CD14-positive monocyte (primary cell): Measurements from ENCODE around the gene MYO1D. TPM values are rescaled to one million over a fixed set of nuclear protein-coding genes. Genes with fewer than 3 reads are reported as not detected.
"Not testable (repeated sequence)": the region's sequence is repeated elsewhere in the genome, so short reads cannot be mapped to it uniquely, and the experiment has no call there.

Source experiments
- DNase-seq, 3 donors: peaks; one replicate each; pipeline ENCODE4 v3.0.0-alpha.2; 2011 to 2022
- H2AFZ ChIP-seq: 2 replicates; pipeline ENCODE4 v1.6.0; 2012; ENCODE audit warnings: mild to moderate bottlenecking, low read depth, low read length, inconsistent platforms; ENCODE audit not compliant: insufficient read depth, poor library complexity, severe bottlenecking
- H3K27ac ChIP-seq, 2 donors: 1 replicate in 1 of 2; 2 replicates in 1 of 2; pipeline ENCODE4 v1.5.1; 2012 to 2013; ENCODE audit warnings: low read length in 2 of 2, control low read depth in 1 of 2, inconsistent platforms in 1 of 2, low read depth in 1 of 2, mild to moderate bottlenecking in 1 of 2
- H3K27me3 ChIP-seq, 2 donors: one replicate each; pipeline versions ENCODE4 v1.6.0 to v1.6.1; 2011 to 2013; ENCODE audit warnings: low read length in 2 of 2; ENCODE audit not compliant: control insufficient read depth in 2 of 2, insufficient read depth in 2 of 2
- H3K36me3 ChIP-seq, 2 donors: replicated peaks in 1 of 2; 1 replicate in 1 of 2; 2 replicates in 1 of 2; pipeline versions ENCODE4 v1.5.1 to v1.6.1; 2012 to 2013; ENCODE audit warnings: low read length in 2 of 2, control low read depth in 1 of 2, inconsistent platforms in 1 of 2, mild to moderate bottlenecking in 1 of 2; ENCODE audit not compliant: insufficient read depth in 2 of 2, control insufficient read depth in 1 of 2
- H3K4me1 ChIP-seq, 2 donors: 1 replicate in 1 of 2; 2 replicates in 1 of 2; pipeline versions ENCODE4 v1.5.1 to v1.6.1; 2012 to 2013; ENCODE audit warnings: low read length in 2 of 2, control low read depth in 1 of 2, inconsistent platforms in 1 of 2, mild to moderate bottlenecking in 1 of 2, moderate library complexity in 1 of 2; ENCODE audit not compliant: insufficient read depth in 2 of 2, control insufficient read depth in 1 of 2
- H3K4me2 ChIP-seq: replicated peaks from 2 replicates; pipeline ENCODE3; 2012; ENCODE audit warnings: low read length, moderate library complexity, mild to moderate bottlenecking; ENCODE audit not compliant: poor library complexity, severe bottlenecking; ENCODE audit errors: extremely low read depth
- H3K4me3 ChIP-seq, 3 experiments: fragments of 200-600 bp in 1 of 3; sonication (generic) in 1 of 3; replicated peaks in 1 of 3; 1 replicate in 2 of 3; 2 replicates in 1 of 3; pipeline ENCODE4 v1.5.1; 2011 to 2013; ENCODE audit warnings: low read length in 3 of 3, mild to moderate bottlenecking in 3 of 3, control low read depth in 2 of 3, low read depth in 2 of 3, inconsistent platforms in 1 of 3, moderate library complexity in 1 of 3
- H3K79me2 ChIP-seq: 2 replicates; pipeline ENCODE4 v1.6.0; 2012; ENCODE audit warnings: mild to moderate bottlenecking, control low read depth, inconsistent platforms, low read length, moderate library complexity; ENCODE audit not compliant: insufficient read depth
- H3K9ac ChIP-seq: 2 replicates; pipeline ENCODE4 v1.6.0; 2017; ENCODE audit warnings: low read length, mild to moderate bottlenecking; ENCODE audit not compliant: insufficient read depth, poor library complexity, severe bottlenecking
- H3K9me3 ChIP-seq, 2 donors: replicated peaks in 1 of 2; 1 replicate in 1 of 2; 2 replicates in 1 of 2; pipeline versions ENCODE4 v1.5.1 to v1.6.1; 2012 to 2013; ENCODE audit warnings: low read length in 2 of 2, control low read depth in 1 of 2; ENCODE audit not compliant: control insufficient read depth in 1 of 2, insufficient read depth in 1 of 2
- H4K20me1 ChIP-seq: 2 replicates; pipeline ENCODE4 v1.6.0; 2012; ENCODE audit warnings: mild to moderate bottlenecking, low read length, control low read depth, moderate library complexity; ENCODE audit not compliant: insufficient read depth
- H3K27ac Mint-ChIP-seq, 7 donors: one replicate each; pipeline ENCODE4 v1.8.0; 2020; ENCODE audit warnings: mild to moderate bottlenecking in 7 of 7, mixed read lengths in 7 of 7, moderate library complexity in 6 of 7, inconsistent platforms in 2 of 7
- H3K27me3 Mint-ChIP-seq, 3 donors: one replicate each; pipeline ENCODE4 v1.8.0; 2021 to 2022; ENCODE audit warnings: low read depth in 3 of 3, mild to moderate bottlenecking in 3 of 3, mixed read lengths in 3 of 3, moderate library complexity in 3 of 3, inconsistent platforms in 1 of 3
- H3K36me3 Mint-ChIP-seq, 2 donors: one replicate each; pipeline ENCODE4 v1.8.0; 2020; ENCODE audit warnings: mixed read lengths in 2 of 2, inconsistent platforms in 1 of 2, mild to moderate bottlenecking in 1 of 2
- H3K4me1 Mint-ChIP-seq: one replicate; pipeline ENCODE4 v1.8.0; 2020; ENCODE audit warnings: mild to moderate bottlenecking, mixed read lengths
- H3K4me3 Mint-ChIP-seq, 2 donors: one replicate each; pipeline ENCODE4 v1.8.0; 2020; ENCODE audit warnings: mild to moderate bottlenecking in 2 of 2, mixed read lengths in 2 of 2, moderate library complexity in 1 of 2
- H3K9me3 Mint-ChIP-seq, 7 donors: one replicate each; pipeline ENCODE4 v1.8.0; 2020 to 2022; ENCODE audit warnings: mixed read lengths in 7 of 7, mild to moderate bottlenecking in 6 of 7, moderate library complexity in 6 of 7, inconsistent platforms in 2 of 7
- WGBS: methylation state at CpG from one replicate; pipeline ENCODE4 v1.1.5; 2013; ENCODE audit warnings: missing lambda C conversion rate; ENCODE audit not compliant: insufficient coverage; 5-methylcytosine and 5-hydroxymethylcytosine counted together
- intact Hi-C, 2 donors: fragments of 100-400 bp; cut with micrococcal nuclease; formaldehyde crosslinking; loops; one replicate each; pipeline versions ENCODE4 v1.15.0 to v1.15.1; 2023
- polyA plus RNA-seq, 3 donors: library from polyadenylated mRNA; depleted of rRNA in 1 of 3; unstranded in 2 of 3; stranded (reverse) in 1 of 3; fragments of 300-500 nt in 2 of 3; fragments of >200 nt in 1 of 3; fragmentation: Illumina TruSeq in 2 of 3; gene quantifications; 1 replicate in 2 of 3; 2 replicates in 1 of 3; pipeline ENCODE4 v1.2.3, GENCODE V29; 2012 to 2021
- TF ChIP-seq, protein P1 (sequence below): fragments of 200-600 bp; IDR thresholded peaks from one replicate; pipeline ENCODE4 v1.8.0; 2022; ENCODE audit warnings: antibody characterized with exemption, mild to moderate bottlenecking

MYO1D gene
- polyA plus RNA-seq, 3 donors: 0.22 to 0.39 (median 0.26) TPM

DNA sequence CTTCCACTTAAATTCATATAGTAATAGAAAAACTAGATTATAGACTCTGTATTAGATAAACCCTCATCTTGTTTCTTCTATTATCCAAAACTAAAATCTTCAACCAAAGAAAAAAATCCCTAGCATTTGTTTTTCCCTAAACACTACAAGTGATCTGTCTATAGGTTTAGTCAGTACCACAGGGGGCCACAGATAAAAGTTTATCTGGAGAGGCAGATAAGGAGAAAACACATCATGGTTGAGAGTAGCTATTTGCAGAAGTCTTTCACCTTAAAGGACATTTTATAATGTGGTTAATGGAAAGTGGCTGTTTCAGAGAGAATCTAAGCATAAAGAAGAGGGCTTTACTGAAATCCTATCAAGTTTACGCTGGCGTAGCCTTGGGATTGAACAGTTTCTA, 230.0 kb downstream of the MYO1D start:
- no peak overlapping the region for H3K4me3 Mint-ChIP-seq
- Histone ChIP-seq H3K9me3 (peaks cover 0 to 4% of the 10 kb centered on the region in 2 donors), H3K4me3 (no peak overlapping the region), H3K27me3 (no peaks in the 10 kb centered on the region), H3K4me2 (no peak overlapping the region), H3K27ac (no peak overlapping the region), H3K9ac (no peak overlapping the region), H4K20me1 (no peaks in the 10 kb centered on the region), H2AFZ (no peak overlapping the region), H3K79me2 (no peaks in the 10 kb centered on the region), H3K36me3 (no peaks in the 10 kb centered on the region), H3K4me1 (no peaks in the 10 kb centered on the region)
- DNase-seq: no peak
- H3K27me3 Mint-ChIP-seq: peaks cover 0 to 5% (median 2%) of the 10 kb centered on the region in 3 donors
- intact Hi-C loops: no loop called here
- 100% methylated on average over 2 of the region's 2 CpGs for WGBS
- H3K27ac Mint-ChIP-seq: no peak overlapping the region
- no peaks in the 10 kb centered on the region for H3K4me1 Mint-ChIP-seq
- H3K9me3 Mint-ChIP-seq: peaks cover 9 to 19% (median 13%) of the 10 kb centered on the region in 7 donors
- no peaks in the 10 kb centered on the region for H3K36me3 Mint-ChIP-seq
- TF ChIP-seq, protein P1, sequence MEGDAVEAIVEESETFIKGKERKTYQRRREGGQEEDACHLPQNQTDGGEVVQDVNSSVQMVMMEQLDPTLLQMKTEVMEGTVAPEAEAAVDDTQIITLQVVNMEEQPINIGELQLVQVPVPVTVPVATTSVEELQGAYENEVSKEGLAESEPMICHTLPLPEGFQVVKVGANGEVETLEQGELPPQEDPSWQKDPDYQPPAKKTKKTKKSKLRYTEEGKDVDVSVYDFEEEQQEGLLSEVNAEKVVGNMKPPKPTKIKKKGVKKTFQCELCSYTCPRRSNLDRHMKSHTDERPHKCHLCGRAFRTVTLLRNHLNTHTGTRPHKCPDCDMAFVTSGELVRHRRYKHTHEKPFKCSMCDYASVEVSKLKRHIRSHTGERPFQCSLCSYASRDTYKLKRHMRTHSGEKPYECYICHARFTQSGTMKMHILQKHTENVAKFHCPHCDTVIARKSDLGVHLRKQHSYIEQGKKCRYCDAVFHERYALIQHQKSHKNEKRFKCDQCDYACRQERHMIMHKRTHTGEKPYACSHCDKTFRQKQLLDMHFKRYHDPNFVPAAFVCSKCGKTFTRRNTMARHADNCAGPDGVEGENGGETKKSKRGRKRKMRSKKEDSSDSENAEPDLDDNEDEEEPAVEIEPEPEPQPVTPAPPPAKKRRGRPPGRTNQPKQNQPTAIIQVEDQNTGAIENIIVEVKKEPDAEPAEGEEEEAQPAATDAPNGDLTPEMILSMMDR: no peak

DNA sequence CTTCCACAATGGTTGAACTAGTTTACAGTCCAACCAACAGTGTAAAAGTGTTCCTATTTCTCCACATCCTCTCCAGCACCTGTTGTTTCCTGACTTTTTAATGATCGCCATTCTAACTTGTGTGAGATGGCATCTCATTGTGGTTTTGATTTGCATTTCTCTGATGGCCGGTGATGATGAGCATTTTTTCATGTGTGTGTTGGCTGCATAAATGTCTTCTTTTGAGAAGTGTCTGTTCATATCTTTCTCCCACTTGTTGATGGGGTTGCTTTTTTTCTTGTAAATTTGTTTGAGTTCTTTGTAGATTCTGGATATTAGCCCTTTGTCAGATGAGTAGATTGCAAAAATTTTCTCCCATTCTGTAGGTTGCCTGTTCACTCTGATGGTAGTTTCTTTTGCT, 235.4 kb downstream of the MYO1D start:
- H3K36me3 ChIP-seq, H3K4me2 ChIP-seq, H3K27ac Mint-ChIP-seq, H3K27me3 ChIP-seq, H3K4me1 Mint-ChIP-seq, DNase-seq, H3K9me3 Mint-ChIP-seq, H3K4me3 ChIP-seq, H3K27me3 Mint-ChIP-seq, H3K79me2 ChIP-seq, H3K9ac ChIP-seq, H3K4me1 ChIP-seq, H4K20me1 ChIP-seq, H3K36me3 Mint-ChIP-seq, H3K4me3 Mint-ChIP-seq, H3K9me3 ChIP-seq, H3K27ac ChIP-seq, intact Hi-C loops, H2AFZ ChIP-seq: not testable (repeated sequence)
- WGBS: no CpG with 5 or more reads among the region's 2 CpGs
